ENCODE measurements around the gene TXNDC2.
"Not testable (repeated sequence)": the region's sequence is repeated elsewhere in the genome, so short reads cannot be mapped to it uniquely, and the experiment has no call there.

DNA sequence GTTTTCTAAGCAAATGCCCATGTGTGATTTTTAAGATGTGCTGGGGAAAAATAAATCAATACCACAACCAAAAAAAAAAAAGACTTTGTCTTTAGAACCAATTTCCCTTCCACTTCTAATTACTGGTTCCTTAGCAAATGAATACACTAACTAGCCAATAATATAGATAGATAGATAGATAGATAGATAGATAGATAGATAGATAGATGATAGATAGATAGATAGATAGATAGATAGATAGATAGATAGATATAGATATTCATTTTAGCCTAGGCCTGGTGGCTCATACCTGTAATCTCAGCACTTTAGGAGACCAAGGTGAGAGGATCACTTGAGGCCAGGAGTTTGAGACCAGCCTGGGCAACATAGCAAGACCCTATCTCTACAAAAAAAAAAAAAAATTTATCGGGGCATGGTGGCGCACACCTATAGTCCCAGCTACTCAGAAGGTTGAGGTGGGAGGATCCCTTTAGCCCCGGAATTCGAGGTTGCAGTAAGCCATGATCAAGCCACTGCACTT, 28.2 kb upstream of the TXNDC2 start:
- TF ChIP-seq, protein P1, sequence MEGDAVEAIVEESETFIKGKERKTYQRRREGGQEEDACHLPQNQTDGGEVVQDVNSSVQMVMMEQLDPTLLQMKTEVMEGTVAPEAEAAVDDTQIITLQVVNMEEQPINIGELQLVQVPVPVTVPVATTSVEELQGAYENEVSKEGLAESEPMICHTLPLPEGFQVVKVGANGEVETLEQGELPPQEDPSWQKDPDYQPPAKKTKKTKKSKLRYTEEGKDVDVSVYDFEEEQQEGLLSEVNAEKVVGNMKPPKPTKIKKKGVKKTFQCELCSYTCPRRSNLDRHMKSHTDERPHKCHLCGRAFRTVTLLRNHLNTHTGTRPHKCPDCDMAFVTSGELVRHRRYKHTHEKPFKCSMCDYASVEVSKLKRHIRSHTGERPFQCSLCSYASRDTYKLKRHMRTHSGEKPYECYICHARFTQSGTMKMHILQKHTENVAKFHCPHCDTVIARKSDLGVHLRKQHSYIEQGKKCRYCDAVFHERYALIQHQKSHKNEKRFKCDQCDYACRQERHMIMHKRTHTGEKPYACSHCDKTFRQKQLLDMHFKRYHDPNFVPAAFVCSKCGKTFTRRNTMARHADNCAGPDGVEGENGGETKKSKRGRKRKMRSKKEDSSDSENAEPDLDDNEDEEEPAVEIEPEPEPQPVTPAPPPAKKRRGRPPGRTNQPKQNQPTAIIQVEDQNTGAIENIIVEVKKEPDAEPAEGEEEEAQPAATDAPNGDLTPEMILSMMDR (IDR thresholded peaks at IDR 0.05) = not testable (repeated sequence)
- TF ChIP-seq ZFX (IDR thresholded peaks at IDR 0.05; ENCODE audit: borderline replicate concordance) = not testable (repeated sequence)
